GM12892 (cell line): ENCODE measurements around the gene TSNAX.

ENCODE experiments used
- DNase-seq: peaks from one replicate; pipeline ENCODE4 v3.0.0; 2011; ENCODE audit not compliant: insufficient read length
- FAIRE-seq: peaks from 2 replicates; lab custom pipeline; 2011; peaks lifted over from hg19 to GRCh38; lab: Jason Lieb, UNC
- POLR2A ChIP-seq: IDR thresholded peaks from 2 replicates; pipeline ENCODE4 v1.6.1; 2011; ENCODE audit warnings: low read depth, low read length, control low read depth
- POLR2AphosphoS5 ChIP-seq: IDR thresholded peaks from 2 replicates; pipeline ENCODE4 v1.6.1; 2011; ENCODE audit warnings: low read depth, low read length, control low read depth
- TAF1 ChIP-seq: IDR thresholded peaks from 2 replicates; pipeline ENCODE4 v1.6.1; 2011; ENCODE audit warnings: low read depth, mild to moderate bottlenecking, control low read depth, low read length, borderline replicate concordance

Gene TSNAX

DNA sequence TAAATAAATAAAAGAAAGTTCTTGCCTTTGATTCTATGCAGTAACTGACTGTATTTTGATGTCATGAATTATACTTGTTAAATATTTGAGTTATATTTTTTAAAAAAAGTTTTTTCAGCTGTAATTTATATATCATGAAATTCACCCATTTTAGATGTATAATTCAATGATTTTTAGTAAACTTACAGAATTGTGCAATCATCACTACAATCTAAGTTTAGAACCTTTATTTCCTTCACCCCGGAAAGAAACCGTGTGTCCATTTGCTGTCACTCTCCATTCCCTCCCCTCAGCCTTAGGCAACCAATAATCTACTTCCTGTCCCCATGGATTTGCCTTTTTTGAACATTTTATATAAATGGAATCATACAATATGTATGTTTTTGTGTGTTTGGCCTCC, 65.7 kb downstream of the TSNAX start:
- TF ChIP-seq POLR2A, result no peak
- TF ChIP-seq POLR2AphosphoS5, result no peak
- TF ChIP-seq TAF1, result no peak
- no peak for DNase-seq
- no peak for FAIRE-seq

DNA sequence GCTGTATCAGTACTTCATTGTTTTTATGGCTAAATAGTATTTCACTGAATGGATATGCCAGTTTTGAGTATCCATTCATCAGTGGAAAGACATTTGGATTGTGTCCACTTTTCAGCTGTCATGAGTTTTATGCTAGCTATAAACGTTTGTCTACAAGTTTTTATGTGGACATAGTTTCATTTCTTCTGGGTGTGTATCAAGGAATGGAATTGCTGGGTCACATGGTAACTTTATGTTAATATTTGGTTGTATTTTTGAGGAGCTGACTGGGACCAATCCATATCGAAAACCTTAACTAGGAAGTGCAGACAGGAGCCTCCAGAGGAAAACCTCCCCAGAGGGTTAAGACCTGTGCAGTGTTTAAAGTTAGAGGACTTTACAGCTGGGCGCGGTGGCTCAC, 66.3 kb downstream of the TSNAX start:
- FAIRE-seq, result no peak
- TF ChIP-seq TAF1 (no peak), POLR2AphosphoS5 (no peak), POLR2A (no peak)
- DNase-seq, result no peak

DNA sequence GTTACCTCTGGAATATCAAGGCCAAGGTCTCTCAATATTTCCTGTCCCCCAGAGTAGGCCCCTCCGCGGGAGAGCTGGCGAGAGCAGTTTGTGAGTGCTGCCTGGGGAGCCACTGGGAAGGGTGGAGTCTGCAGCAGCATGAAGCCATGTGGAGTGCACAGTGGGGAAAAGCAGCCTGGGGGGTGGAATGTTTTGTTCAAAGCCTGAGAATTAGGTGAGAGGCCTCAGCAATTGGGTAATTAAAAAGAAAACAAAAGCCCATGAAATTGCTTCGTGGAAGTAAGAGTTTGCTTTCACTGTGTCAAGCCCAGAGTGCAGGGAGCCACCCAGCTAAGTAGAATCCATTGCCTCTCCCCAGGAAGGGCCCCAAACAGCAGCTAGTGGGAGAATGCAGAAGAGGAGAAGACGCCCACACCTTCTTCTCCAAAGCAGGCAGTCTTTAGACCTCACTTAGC, 67.9 kb downstream of the TSNAX start:
- no peak for TF ChIP-seq TAF1
- no peak for TF ChIP-seq POLR2A
- TF ChIP-seq POLR2AphosphoS5, result no peak
- FAIRE-seq (no peak), DNase-seq (no peak)

DNA sequence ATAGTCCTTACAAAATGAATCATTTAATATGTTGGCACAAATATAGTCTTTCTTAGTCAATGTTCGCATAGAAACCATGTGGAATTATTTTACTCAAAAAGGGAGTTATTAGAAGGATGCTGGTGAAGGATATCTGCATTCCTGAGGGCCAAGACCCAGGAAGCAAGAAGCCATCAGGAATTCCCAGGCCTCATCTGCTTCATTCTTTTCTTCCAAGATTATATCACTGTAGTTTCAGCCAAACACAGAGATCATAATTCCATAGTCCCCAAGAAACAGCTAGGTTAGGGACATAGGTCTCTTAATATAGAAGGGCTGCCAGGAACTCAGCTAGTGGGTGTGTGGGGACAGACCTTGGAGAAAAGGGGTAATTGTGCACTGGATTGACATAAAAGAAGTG, 69.5 kb downstream of the TSNAX start:
- DNase-seq (no peak), FAIRE-seq (no peak)
- TF ChIP-seq POLR2AphosphoS5 (no peak), TAF1 (no peak), POLR2A (no peak)

DNA sequence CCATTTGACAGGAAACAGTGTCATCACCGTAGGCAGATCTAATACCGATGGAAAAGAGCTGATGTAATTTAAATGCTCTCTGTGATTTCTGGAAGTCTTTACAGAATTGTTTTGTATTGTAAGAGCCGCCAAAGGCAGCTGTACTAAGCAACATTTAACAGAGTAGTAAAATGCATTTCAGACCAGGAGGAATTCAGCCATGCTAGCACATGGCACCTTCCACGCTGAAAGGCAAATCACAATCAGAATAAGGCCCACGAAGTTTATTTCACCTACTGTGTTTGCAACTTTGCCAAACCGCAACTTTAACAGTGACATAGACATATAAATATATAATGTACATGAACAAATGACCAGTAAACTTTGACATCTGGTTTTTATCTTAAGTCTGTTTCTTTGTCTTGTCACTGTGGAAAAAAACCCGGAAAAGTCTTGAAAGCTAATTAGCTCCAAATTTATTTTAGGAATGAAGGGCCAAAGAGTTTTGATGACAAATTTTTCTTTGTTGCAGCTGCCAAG, 72.0 kb downstream of the TSNAX start:
- FAIRE-seq, result no peak
- TF ChIP-seq POLR2A (no peak), TAF1 (no peak), POLR2AphosphoS5 (no peak)
- no peak for DNase-seq

DNA sequence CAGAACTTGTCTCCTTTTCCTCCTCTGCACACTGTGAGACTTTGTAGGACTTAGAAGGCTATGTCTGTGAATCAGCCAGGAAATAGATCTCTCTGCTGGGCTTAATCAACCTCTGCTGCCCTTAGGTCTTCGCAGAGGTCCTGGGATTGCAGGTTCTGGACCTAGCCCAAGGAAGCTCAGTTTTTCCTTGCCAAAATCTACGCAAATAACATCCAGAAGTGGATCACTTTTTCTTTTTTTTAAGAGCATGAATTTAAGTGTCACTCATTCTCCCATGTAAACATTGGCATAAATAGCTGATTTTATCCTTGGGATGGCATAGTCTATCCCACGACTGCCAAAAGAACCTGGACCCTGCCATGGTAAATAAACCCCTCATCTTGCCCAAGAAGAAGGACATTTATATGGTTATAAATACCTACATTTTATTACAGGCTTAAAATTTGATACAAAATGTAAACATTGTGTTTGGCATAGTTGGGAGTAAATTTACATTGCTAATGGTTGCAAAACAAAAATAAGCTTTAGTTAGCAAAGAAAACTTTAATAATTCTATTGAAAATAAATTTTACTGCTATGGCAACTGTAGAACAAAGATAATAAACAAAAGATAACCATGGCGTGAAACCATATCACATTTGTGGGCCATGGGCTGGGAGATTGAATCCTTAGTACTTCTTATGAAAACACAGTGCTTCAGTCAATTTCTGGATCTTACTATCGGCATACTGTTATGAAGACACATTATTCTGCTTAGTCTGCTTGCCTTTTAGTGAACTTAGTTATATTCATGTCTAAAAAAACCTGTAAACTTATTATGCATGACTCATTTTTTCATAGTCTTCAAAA, 73.6 kb downstream of the TSNAX start:
- DNase-seq (no peak), FAIRE-seq (no peak)
- no peak for TF ChIP-seq POLR2AphosphoS5
- TF ChIP-seq POLR2A, result no peak
- no peak for TF ChIP-seq TAF1

DNA sequence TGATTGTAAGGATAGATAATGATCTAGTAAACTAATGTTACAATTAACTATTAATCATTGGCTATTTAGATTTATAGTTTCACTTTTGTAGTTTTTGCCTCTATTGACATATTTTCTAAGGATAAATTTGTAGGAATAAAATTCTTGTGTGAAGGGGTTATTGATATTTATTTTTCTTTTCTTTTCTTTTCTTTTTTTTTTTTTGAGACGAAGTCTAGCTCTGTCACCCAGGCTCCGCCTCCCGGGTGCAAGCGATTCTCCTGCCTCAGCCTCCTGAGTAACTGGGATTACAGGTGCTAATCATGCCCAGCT, 74.2 kb downstream of the TSNAX start:
- TF ChIP-seq POLR2AphosphoS5 (no peak), POLR2A (no peak), TAF1 (no peak)
- FAIRE-seq (no peak), DNase-seq (no peak)

DNA sequence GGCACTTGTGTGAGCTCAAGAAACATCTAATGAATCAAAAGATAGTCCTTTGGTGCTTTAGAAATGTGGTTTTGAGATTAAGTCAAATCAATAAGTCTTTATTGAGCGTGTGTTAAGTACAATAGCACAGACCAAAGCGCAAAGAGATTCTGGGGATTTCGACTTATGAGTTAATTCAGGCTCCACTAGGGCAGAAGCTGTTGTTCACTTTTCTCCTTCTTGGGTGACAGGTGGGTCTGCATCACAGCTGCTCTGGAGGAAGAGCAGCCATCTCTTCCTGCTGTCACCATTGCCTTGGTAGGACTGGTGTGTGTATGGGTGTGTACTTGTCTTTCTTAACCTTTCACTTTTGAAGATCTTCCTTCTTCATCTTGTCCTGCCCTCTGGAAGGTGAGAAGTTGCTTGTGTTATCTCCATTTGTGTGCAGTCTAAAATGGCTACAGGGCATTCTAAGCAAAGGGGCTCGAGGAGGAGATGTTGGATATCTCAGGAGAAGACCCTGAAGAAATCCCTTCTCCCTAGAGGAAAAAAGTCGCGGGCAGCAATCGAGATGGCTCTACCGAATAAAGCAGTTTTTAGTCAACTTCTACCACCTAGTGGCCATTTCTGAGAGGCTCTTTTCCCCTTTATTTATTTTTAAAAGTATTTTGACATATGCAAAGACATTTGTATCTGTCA, 75.3 kb downstream of the TSNAX start:
- DNase-seq, result peak; percentile 19
- TF ChIP-seq POLR2AphosphoS5 (no peak), POLR2A (no peak), TAF1 (no peak)
- peak; percentile 85 for FAIRE-seq

DNA sequence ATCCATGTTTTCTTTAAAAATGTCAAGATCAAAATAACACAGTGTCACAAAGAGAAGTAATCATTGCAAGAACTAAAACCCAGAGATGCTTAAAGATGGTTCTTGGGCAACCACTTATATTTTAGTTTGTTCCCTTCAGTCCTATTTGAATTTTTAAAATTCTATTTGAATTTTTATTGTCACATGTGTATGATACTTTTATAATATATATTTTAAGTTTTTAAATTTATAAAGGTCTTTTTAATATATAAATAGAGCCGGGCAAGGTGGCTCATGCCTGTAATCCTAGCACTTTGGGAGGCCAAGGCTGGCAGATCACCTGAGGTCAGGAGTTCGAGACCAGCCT, 75.8 kb downstream of the TSNAX start:
- TF ChIP-seq POLR2AphosphoS5 (no peak), TAF1 (no peak), POLR2A (no peak)
- DNase-seq (no peak), FAIRE-seq (no peak)

DNA sequence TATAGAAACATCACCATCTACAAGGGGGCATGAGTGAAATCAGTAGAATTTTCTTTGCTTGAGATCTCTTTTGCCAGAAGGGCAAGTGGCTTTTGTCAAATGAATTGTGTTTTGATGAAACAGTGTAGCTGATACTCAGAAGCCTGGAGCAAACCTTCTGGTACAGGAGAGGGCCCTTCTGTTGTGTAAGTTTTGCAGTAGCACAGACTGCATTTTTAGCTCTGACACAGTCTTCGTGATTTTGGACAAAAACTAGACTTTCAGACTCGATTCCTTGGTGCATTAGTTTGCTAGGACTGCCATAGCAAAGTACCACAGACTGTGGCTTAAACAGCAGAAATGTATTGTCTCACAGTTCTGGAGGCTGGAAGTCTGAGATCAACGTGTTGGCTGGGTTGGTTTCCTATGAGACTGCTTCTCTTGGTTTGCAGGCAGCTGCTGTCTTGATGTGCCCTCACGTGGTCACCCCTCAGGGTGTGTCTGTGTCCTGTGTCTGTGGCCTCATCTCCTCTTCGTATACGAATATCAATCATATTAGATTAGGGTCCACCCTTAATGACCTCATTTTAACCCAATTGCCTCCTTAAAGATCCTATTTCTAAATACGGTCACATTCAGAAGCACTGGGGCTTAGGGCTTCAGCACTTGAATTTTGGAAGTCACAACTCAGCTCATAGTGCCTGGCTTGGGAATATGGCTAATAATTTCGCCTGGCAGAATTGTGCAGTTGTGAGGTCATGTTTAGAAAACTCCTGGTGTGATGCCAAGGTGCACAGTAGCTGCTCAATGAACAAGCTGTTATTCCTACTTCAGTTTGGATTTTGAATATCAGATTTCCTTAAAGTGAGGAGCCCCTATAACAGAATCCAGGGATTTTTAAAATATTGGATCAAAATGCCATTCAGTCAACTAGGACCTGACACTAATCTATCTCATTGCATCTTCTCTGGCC, 77.0 kb downstream of the TSNAX start:
- DNase-seq (no peak), FAIRE-seq (no peak)
- TF ChIP-seq POLR2A, result no peak
- no peak for TF ChIP-seq POLR2AphosphoS5
- no peak for TF ChIP-seq TAF1

DNA sequence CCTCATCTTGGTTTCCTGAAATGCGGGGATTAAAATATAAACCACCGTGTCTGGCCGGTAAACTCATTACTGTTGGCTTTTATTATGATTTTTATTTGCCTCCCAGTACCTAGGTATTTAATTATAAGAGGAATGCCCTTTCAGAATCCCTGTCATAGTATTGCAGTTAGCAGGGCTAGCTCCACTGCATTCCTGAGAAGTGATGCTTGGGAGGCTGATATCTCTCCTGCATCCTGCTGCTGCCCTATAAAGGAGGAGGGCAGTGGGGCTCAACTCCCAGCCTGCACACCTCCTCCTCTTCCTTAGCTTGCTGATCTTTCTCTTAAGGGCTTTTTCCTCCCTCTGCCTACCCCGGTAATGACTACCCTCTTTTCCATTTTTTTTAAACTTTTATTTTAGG, 78.2 kb downstream of the TSNAX start:
- TF ChIP-seq POLR2AphosphoS5, result no peak
- FAIRE-seq (no peak), DNase-seq (no peak)

DNA sequence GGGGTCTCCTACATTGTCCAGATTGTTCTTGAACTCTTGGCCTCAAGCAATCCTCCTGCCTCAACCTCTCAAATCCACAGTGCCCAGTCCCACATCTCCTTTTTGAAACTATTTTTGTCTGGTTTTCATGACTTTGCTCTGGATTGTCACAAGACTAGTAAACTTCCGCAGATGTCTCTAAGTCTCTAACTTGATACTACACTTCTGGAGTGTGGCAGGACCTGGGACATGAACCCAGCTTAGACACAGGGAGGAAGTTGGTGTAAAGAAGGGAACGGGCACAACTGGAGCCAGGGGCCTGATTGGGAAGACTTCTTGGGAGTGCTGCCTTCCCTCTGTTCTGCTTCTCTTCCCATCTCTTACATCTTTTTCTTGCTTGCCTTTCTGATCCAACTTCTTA, 81.9 kb downstream of the TSNAX start:
- no peak for DNase-seq
- no peak for FAIRE-seq
- TF ChIP-seq TAF1 (no peak), POLR2A (no peak)

DNA sequence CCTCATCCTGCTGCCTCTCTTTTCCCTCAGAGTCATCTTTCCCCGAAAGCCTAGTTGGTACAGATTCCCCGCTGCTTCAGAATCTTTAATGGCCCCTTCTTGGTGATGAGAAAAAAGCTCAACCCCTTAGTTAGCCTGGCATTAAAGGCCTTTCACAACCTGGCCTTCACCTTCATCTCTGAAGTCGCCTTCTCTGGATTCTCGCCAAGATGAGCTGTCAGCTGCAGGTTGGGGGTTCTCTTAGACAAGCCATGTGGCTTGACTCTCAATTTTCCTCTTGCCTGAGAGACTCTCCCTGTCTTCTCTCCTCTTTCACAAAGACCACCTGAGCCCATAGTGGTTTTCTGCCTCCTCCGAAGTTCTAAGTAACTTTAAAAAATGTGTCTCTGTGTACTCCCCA, 82.6 kb downstream of the TSNAX start:
- FAIRE-seq, result no peak
- TF ChIP-seq POLR2AphosphoS5 (no peak), POLR2A (no peak), TAF1 (no peak)

More for the DNA sequence above, 82.6 kb downstream of the TSNAX start:
- no peak for DNase-seq
